ENCODE results near the gene LRRFIP1.

- TF ChIP-seq POLR2AphosphoS5 (IDR thresholded peaks at IDR 0.05; ENCODE audit: low read depth, low read length) (no peak), REST (IDR thresholded peaks at IDR 0.05; ENCODE audit: insufficient read depth in 1 of 2, low read depth in 2 of 2, low read length in 2 of 2) (no peak)
These were observed 66.1 kb downstream of the LRRFIP1 start for GRCh38 chr2:237693291-237693994.
